Neural progenitor cell (in vitro differentiated cells): ENCODE results near the gene UGP2.

Experiments used
- CTCF ChIP-seq: fragments of 200-600 bp; sonication (generic); IDR thresholded peaks from 2 replicates; pipeline ENCODE4 v1.5.1; 2017; ENCODE audit warnings: antibody characterized with exemption, mild to moderate bottlenecking
- EZH2 ChIP-seq: fragments of 200-600 bp; sonication (generic); IDR thresholded peaks from 2 replicates; pipeline ENCODE4 v1.6.1; 2017; ENCODE audit warnings: antibody characterized with exemption, mild to moderate bottlenecking, moderate library complexity
- EZH2phosphoT487 ChIP-seq: fragments of 200-600 bp; sonication (generic); IDR thresholded peaks from 2 replicates; pipeline ENCODE4 v1.6.1; 2017; ENCODE audit warnings: antibody characterized with exemption

GRCh38 chr2:63853527-63854310 lies 12.0 kb downstream of the UGP2 start:
- TF ChIP-seq CTCF: no peak
- TF ChIP-seq EZH2: no peak
- no peak for TF ChIP-seq EZH2phosphoT487
